Effector memory CD8-positive, alpha-beta T cell (primary cell): ENCODE measurements around the gene PLA2G1B.

ENCODE experiments used
- ATAC-seq: fragments of 150-1000 bp; cut with Tn5 transposase; replicated peaks from 2 replicates; pipeline ENCODE4 v1.10.0; 2021; ENCODE audit warnings: mild to moderate bottlenecking, moderate library complexity
- DNase-seq, 3 experiments: peaks; one replicate each; pipeline ENCODE4 v3.0.0; 2021
- H3K27ac Mint-ChIP-seq, 2 donors: one replicate each; pipeline ENCODE4 v1.8.0; 2022; ENCODE audit warnings: mild to moderate bottlenecking in 2 of 2, mixed read lengths in 2 of 2, moderate library complexity in 2 of 2
- H3K27me3 Mint-ChIP-seq, 2 donors: one replicate each; pipeline ENCODE4 v1.8.0; 2022; ENCODE audit warnings: mixed read lengths in 2 of 2
- H3K36me3 Mint-ChIP-seq: one replicate; pipeline ENCODE4 v1.8.0; 2022; ENCODE audit warnings: mild to moderate bottlenecking, moderate library complexity, mixed read lengths; ENCODE audit not compliant: insufficient read depth
- H3K4me1 Mint-ChIP-seq, 2 donors: one replicate each; pipeline ENCODE4 v1.8.0; 2022; ENCODE audit warnings: low read depth in 2 of 2, mixed read lengths in 2 of 2
- H3K4me3 Mint-ChIP-seq, 2 donors: one replicate each; pipeline ENCODE4 v1.8.0; 2022; ENCODE audit warnings: mild to moderate bottlenecking in 2 of 2, mixed read lengths in 2 of 2, moderate library complexity in 2 of 2
- H3K9me3 Mint-ChIP-seq, 2 donors: one replicate each; pipeline ENCODE4 v1.8.0; 2022; ENCODE audit warnings: mixed read lengths in 2 of 2

Gene PLA2G1B

GRCh38 chr12:120332041-120332440, 4.5 kb upstream of the PLA2G1B start:
- H3K9me3 Mint-ChIP-seq = peaks cover 3 to 9% of the 10 kb centered on the region in 2 donors
- ATAC-seq = no peak
- H3K4me1 Mint-ChIP-seq = no peaks in the 10 kb centered on the region
- H3K27me3 Mint-ChIP-seq = peaks cover 10 to 19% of the 10 kb centered on the region in 2 donors
- no peak overlapping the region for H3K27ac Mint-ChIP-seq
- no peak for DNase-seq
- H3K36me3 Mint-ChIP-seq = no peaks in the 10 kb centered on the region
- H3K4me3 Mint-ChIP-seq = no peak overlapping the region

- Mint-ChIP-seq H3K9me3 (peaks cover 3 to 8% of the 10 kb centered on the region in 2 donors), H3K4me1 (no peaks in the 10 kb centered on the region), H3K27me3 (peaks cover 10 to 19% of the 10 kb centered on the region in 2 donors), H3K36me3 (no peaks in the 10 kb centered on the region), H3K4me3 (no peak overlapping the region), H3K27ac (no peak overlapping the region)
- ATAC-seq = no peak
- DNase-seq = no peak
Measured at GRCh38 chr12:120331390-120331789, 3.8 kb upstream of the PLA2G1B start.

GRCh38 chr12:120328228-120328627, 649 bp upstream of the PLA2G1B start:
- DNase-seq (no peak), ATAC-seq (no peak)
- Mint-ChIP-seq H3K27ac (no peak overlapping the region), H3K27me3 (peaks cover 5 to 13% of the 10 kb centered on the region in 2 donors), H3K36me3 (peaks cover 3% of the 10 kb centered on the region), H3K4me3 (no peak overlapping the region), H3K9me3 (no peaks in the 10 kb centered on the region), H3K4me1 (peaks cover 5 to 9% of the 10 kb centered on the region in 2 donors)

DNA sequence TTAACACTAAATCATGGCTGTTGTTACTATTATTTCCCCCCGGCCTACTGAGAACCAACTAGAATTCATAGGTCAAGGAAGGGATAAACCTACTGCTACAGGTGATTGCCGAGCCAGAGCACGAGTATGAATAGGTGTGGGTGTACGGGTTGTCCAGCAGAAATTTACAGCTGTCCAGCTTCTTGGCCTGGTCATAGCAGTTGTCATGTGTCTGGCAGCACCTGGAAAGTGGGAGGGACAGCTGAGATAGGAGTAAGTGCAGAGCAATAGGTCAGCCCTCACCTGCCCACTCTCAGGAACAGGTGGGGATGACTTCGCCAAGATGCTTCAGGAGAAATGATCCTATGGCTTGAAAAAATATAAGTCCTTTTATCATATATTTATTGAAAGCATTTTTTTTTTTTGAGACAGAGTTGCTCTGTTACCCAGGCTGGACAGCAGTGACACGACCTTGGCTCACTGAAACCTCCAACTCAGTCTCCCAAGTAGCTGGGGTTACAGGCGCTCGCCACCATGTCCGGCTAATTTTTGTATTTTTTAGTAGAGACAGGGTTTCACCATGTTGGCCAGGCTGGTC, 2.6 kb downstream of the PLA2G1B start:
- no peak for ATAC-seq
- Mint-ChIP-seq H3K36me3 (peaks cover 3% of the 10 kb centered on the region), H3K27ac (no peak overlapping the region), H3K4me1 (peaks cover 5 to 9% of the 10 kb centered on the region in 2 donors), H3K9me3 (no peaks in the 10 kb centered on the region), H3K4me3 (peak overlapping the region in 1 of 2 donors; percentile 92), H3K27me3 (peaks cover 5 to 7% of the 10 kb centered on the region in 2 donors)
- DNase-seq = no peak

GRCh38 chr12:120323772-120324171, 3.8 kb downstream of the PLA2G1B start:
- peaks cover 5 to 9% of the 10 kb centered on the region in 2 donors for H3K4me1 Mint-ChIP-seq
- ATAC-seq (no peak), DNase-seq (no peak)
- H3K4me3 Mint-ChIP-seq = no peak overlapping the region
- H3K27ac Mint-ChIP-seq = no peak overlapping the region
- H3K36me3 Mint-ChIP-seq = peaks cover 3% of the 10 kb centered on the region
- no peaks in the 10 kb centered on the region for H3K27me3 Mint-ChIP-seq
- no peaks in the 10 kb centered on the region for H3K9me3 Mint-ChIP-seq

GRCh38 chr12:120321382-120322202, 6.0 kb downstream of the PLA2G1B start:
- Mint-ChIP-seq H3K27me3 (no peaks in the 10 kb centered on the region), H3K36me3 (peaks cover 16% of the 10 kb centered on the region), H3K4me3 (no peak overlapping the region), H3K9me3 (no peaks in the 10 kb centered on the region), H3K4me1 (peaks cover 19 to 20% of the 10 kb centered on the region in 2 donors), H3K27ac (no peak overlapping the region)
- DNase-seq = no peak
- ATAC-seq = no peak

- Mint-ChIP-seq H3K4me1 (peaks cover 12 to 16% of the 10 kb centered on the region in 2 donors), H3K27me3 (no peaks in the 10 kb centered on the region), H3K27ac (peak overlapping the region; percentile 95 to 99), H3K36me3 (peaks cover 14% of the 10 kb centered on the region), H3K4me3 (peak overlapping the region; percentile 93 to 98), H3K9me3 (no peaks in the 10 kb centered on the region)
- ATAC-seq (peak; percentile 98), DNase-seq (peak; percentile 100)
Measured at GRCh38 chr12:120317224-120318105, 10.1 kb downstream of the PLA2G1B start.

DNA sequence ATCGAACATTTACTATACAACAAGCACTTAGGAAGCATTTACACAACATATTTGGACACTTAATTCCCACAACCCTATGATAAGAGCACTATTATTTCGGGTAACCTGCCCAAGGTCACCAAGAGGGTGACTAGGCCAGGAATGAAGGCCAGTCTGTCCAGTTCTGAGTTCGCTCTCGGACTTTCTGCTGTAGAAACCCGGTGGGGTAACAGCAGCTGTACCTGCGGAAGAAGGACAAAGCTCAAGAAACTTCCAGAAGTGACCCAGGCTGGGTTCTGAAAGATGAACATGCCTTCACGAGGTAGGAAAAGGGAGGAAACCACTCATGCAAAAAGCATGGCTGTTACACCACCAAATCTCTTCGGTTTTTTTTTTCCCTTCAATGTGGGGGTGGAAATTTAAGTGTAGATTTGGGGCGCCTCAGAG, 10.8 kb downstream of the PLA2G1B start:
- DNase-seq (no peak), ATAC-seq (no peak)
- peak overlapping the region; percentile 95 to 99 for H3K27ac Mint-ChIP-seq
- no peaks in the 10 kb centered on the region for H3K9me3 Mint-ChIP-seq
- peaks cover 14% of the 10 kb centered on the region for H3K36me3 Mint-ChIP-seq
- H3K27me3 Mint-ChIP-seq = no peaks in the 10 kb centered on the region
- H3K4me3 Mint-ChIP-seq = peak overlapping the region; percentile 93 to 98
- H3K4me1 Mint-ChIP-seq = peaks cover 12 to 16% of the 10 kb centered on the region in 2 donors

DNA sequence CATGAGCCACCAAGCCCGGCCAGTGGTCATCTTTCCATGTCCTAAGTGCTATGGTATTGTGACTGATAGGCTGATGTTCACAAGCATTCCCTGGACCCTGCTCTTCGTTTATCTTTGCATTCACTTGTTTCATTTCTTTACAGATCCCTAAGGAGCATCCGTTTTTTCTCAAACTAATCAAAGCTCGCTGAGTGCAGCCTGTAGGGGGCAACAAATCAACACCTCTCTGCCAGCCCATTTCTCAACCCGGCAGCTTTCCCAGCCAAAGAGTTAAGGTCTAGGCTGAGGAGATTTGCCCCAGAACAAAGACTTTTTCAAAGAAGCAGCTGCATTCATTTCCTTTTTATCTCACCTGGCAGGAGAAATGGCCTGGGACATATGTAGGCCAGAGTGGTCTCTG, 13.4 kb downstream of the PLA2G1B start:
- Mint-ChIP-seq H3K27ac (no peak overlapping the region), H3K27me3 (no peaks in the 10 kb centered on the region), H3K9me3 (no peaks in the 10 kb centered on the region), H3K4me1 (peaks cover 12 to 16% of the 10 kb centered on the region in 2 donors), H3K4me3 (no peak overlapping the region), H3K36me3 (peaks cover 14% of the 10 kb centered on the region)
- no peak for DNase-seq
- ATAC-seq = no peak

DNA sequence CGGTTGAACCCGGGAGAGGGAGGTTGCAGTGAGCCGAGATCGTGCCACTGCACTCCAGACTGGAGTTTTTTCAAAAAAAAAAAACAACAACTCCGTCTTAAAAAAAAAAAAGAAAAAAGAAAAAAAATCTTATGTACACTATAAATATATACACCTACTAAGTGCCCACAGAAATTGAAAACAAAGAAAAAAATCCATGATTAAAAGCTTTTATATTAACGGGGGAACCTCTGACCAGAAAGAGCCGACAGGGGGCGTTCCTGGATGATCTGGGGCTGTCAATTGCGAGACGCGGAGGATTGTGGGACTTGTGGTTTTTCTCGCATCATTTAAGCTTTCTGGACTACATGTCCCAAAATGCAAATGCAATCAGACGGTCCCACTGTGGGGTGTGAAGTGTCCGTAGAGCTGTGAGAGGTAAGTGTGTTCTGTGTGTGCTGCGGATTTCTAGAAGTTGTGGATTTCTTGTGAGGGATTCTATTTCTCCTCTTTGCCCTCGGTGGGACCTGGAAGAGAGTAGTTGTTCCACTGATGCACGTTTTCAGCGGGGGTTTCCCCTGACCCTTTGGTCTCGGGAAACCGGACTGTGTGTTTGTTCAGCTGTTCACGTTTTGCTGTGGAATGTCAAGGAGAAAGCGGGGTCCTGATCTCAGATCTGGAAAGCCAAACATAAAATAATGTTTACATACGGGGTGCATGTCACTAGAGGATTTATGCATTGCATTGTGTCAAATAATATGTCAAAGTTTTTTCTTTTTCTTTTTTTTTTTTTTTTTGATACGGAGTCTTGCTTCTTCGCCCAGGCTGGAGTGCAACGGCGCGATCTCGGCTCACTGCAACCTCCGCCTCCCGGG, 25.4 kb downstream of the PLA2G1B start, which contains the start of gene SIRT4:
Gene SIRT4 (plus strand): TSS at position 360 of the 854 bp plus-strand sequence. CDS start 1,241 bp downstream, outside the sequence.
- ATAC-seq (peak; percentile 100), DNase-seq (peak; percentile 82 to 89 (median 89))
- Mint-ChIP-seq H3K27ac (peak within 1 kb of the TSS; percentile 74 to 75), H3K4me3 (peak within 1 kb of the TSS; percentile 88 to 92), H3K27me3 (no peaks in the 10 kb centered on the region), H3K9me3 (no peaks in the 10 kb centered on the region), H3K4me1 (peaks cover 5 to 8% of the 10 kb centered on the region in 2 donors), H3K36me3 (peaks cover 10% of the 10 kb centered on the region)

- Mint-ChIP-seq H3K36me3 (peaks cover 4% of the 10 kb centered on the region), H3K4me3 (no peak within 1 kb of the TSS)
- ATAC-seq = peak; percentile 43
Measured at GRCh38 chr12:120292661-120293531, 34.7 kb downstream of the PLA2G1B start, which contains the start of gene RNU4-1. TSS of gene RNU4-1 (minus strand) at chr12:120293237.

GRCh38 chr12:120292411-120292660, 35.2 kb downstream of the PLA2G1B start:
- peaks cover 4% of the 10 kb centered on the region for H3K36me3 Mint-ChIP-seq
- no peaks in the 10 kb centered on the region for H3K9me3 Mint-ChIP-seq
- ATAC-seq = peak; percentile 13
- DNase-seq = peak in 1 of 3 experiments; percentile 39
- H3K4me3 Mint-ChIP-seq = no peak overlapping the region
- no peaks in the 10 kb centered on the region for H3K27me3 Mint-ChIP-seq
- peaks cover 0 to 5% of the 10 kb centered on the region in 2 donors for H3K4me1 Mint-ChIP-seq
- H3K27ac Mint-ChIP-seq = no peak overlapping the region

More at GRCh38 chr12:120292661-120293531, 34.7 kb downstream of the PLA2G1B start, which contains the start of gene RNU4-1:
- Mint-ChIP-seq H3K27ac (no peak within 1 kb of the TSS), H3K4me1 (peaks cover 0 to 5% of the 10 kb centered on the region in 2 donors), H3K27me3 (no peaks in the 10 kb centered on the region), H3K9me3 (no peaks in the 10 kb centered on the region)
- peak; percentile 74 to 84 (median 75) for DNase-seq
